Panc1 (cell line): Measurements from ENCODE around the gene HTN3.

ENCODE experiments used
- TF ChIP-seq, protein P1 (sequence below), 2 experiments: IDR thresholded peaks; 2 replicates each; pipeline ENCODE4 v1.6.1; 2011 to 2012; ENCODE audit warnings: low read depth in 2 of 2, control low read depth in 1 of 2, low read length in 1 of 2, mild to moderate bottlenecking in 1 of 2, moderate library complexity in 1 of 2; ENCODE audit not compliant: insufficient read depth in 1 of 2
- TF ChIP-seq, protein P2 (sequence below): fragments of 450-650 bp; IDR thresholded peaks from 2 replicates; pipeline ENCODE4 v1.5.1; 2017; ENCODE audit warnings: mild to moderate bottlenecking

DNA sequence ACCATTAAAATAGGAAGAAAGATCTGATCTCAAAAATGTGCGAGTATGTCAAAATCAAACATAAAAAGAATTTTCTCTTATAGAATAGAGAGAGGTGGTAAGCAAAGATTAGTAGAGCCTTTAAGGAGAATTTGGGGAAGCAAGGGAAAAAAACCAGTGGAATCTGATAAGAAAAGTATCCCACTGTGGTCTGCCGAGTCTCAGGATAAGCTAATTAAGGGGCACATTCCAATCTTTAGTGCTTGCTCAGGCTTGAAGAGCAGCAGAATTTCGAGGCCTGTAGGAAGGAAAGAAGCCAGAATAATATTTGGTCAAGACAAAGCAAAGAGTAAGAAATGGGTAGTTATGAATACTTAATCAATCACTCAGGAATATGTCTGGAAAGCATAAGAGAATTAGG lies 19.5 kb upstream of the HTN3 start:
- TF ChIP-seq, protein P1, sequence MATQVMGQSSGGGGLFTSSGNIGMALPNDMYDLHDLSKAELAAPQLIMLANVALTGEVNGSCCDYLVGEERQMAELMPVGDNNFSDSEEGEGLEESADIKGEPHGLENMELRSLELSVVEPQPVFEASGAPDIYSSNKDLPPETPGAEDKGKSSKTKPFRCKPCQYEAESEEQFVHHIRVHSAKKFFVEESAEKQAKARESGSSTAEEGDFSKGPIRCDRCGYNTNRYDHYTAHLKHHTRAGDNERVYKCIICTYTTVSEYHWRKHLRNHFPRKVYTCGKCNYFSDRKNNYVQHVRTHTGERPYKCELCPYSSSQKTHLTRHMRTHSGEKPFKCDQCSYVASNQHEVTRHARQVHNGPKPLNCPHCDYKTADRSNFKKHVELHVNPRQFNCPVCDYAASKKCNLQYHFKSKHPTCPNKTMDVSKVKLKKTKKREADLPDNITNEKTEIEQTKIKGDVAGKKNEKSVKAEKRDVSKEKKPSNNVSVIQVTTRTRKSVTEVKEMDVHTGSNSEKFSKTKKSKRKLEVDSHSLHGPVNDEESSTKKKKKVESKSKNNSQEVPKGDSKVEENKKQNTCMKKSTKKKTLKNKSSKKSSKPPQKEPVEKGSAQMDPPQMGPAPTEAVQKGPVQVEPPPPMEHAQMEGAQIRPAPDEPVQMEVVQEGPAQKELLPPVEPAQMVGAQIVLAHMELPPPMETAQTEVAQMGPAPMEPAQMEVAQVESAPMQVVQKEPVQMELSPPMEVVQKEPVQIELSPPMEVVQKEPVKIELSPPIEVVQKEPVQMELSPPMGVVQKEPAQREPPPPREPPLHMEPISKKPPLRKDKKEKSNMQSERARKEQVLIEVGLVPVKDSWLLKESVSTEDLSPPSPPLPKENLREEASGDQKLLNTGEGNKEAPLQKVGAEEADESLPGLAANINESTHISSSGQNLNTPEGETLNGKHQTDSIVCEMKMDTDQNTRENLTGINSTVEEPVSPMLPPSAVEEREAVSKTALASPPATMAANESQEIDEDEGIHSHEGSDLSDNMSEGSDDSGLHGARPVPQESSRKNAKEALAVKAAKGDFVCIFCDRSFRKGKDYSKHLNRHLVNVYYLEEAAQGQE (IDR thresholded peaks at IDR 0.05; ENCODE audit: insufficient read depth in 1 of 2, low read depth in 2 of 2, low read length in 1 of 2), result no peak
- TF ChIP-seq, protein P2, sequence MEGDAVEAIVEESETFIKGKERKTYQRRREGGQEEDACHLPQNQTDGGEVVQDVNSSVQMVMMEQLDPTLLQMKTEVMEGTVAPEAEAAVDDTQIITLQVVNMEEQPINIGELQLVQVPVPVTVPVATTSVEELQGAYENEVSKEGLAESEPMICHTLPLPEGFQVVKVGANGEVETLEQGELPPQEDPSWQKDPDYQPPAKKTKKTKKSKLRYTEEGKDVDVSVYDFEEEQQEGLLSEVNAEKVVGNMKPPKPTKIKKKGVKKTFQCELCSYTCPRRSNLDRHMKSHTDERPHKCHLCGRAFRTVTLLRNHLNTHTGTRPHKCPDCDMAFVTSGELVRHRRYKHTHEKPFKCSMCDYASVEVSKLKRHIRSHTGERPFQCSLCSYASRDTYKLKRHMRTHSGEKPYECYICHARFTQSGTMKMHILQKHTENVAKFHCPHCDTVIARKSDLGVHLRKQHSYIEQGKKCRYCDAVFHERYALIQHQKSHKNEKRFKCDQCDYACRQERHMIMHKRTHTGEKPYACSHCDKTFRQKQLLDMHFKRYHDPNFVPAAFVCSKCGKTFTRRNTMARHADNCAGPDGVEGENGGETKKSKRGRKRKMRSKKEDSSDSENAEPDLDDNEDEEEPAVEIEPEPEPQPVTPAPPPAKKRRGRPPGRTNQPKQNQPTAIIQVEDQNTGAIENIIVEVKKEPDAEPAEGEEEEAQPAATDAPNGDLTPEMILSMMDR, result no peak
